ENCODE data around the gene TRIP11. TPM values are rescaled to one million over a fixed set of nuclear protein-coding genes. Genes with fewer than 3 reads are reported as not detected.

The TRIP11 gene
- total RNA-seq, 1 experiment from 2014 or later, result 37.3 TPM

GRCh38 chr14:92009604-92010003 is 30.3 kb downstream of the TRIP11 start:
- Histone ChIP-seq H3K36me3 (ENCODE audit: control insufficient read depth, insufficient read depth, low read length) (peaks cover 12% of the 10 kb centered on the region), H3K9me3 (ENCODE audit: control insufficient read depth, insufficient read depth, low read depth, low read length) (no peaks in the 10 kb centered on the region), H3K27ac (ENCODE audit: low read length) (no peak overlapping the region), H3K4me3 (ENCODE audit: low read depth in 2 of 2, low read length in 2 of 2) (no peak overlapping the region), H3K4me1 (ENCODE audit: control insufficient read depth, insufficient read depth, low read length) (no peaks in the 10 kb centered on the region), H3K27me3 (ENCODE audit: control insufficient read depth, insufficient read depth, low read length) (no peaks in the 10 kb centered on the region)
- TF ChIP-seq SIN3A (IDR thresholded peaks at IDR 0.05; ENCODE audit: borderline replicate concordance, insufficient read depth, low read depth, low read length) (no peak), CTCF (IDR thresholded peaks at IDR 0.05) (no peak), POLR2AphosphoS5 (IDR thresholded peaks at IDR 0.05; ENCODE audit: low read depth, low read length) (no peak)
- in situ Hi-C loops (cut with HindIII; ENCODE audit: low pct_unique_long_range_greater_than_20kb, low sequenced_read_pairs), result no loop called here
- intact Hi-C loops (cut with micrococcal nuclease; ENCODE audit: unreplicated experiment), result no loop called here
- ATAC-seq, result no peak
- no TSS peak for BruUV-seq (replicated peaks)
- ChIA-PET CTCF (no interaction called here), POLR2A (no interaction called here)
- DNase-seq (ENCODE audit: low read depth, low spot score), result no peak

GRCh38 chr14:92005019-92005418 is 34.8 kb downstream of the TRIP11 start:
- Histone ChIP-seq H3K27ac (ENCODE audit: low read length) (no peak overlapping the region), H3K4me3 (ENCODE audit: low read depth in 2 of 2, low read length in 2 of 2) (no peak overlapping the region), H3K36me3 (ENCODE audit: control insufficient read depth, insufficient read depth, low read length) (peaks cover 7% of the 10 kb centered on the region; the same call in 1 of the 2 replicates), H3K9me3 (ENCODE audit: control insufficient read depth, insufficient read depth, low read depth, low read length) (no peaks in the 10 kb centered on the region), H3K4me1 (ENCODE audit: control insufficient read depth, insufficient read depth, low read length) (no peaks in the 10 kb centered on the region), H3K27me3 (ENCODE audit: control insufficient read depth, insufficient read depth, low read length) (no peaks in the 10 kb centered on the region)
- ChIA-PET CTCF (no interaction called here), POLR2A (no interaction called here)
- in situ Hi-C loops (cut with HindIII; ENCODE audit: low pct_unique_long_range_greater_than_20kb, low sequenced_read_pairs) (no loop called here), intact Hi-C loops (cut with micrococcal nuclease; ENCODE audit: unreplicated experiment) (no loop called here)
- no peak for TF ChIP-seq CTCF (IDR thresholded peaks at IDR 0.05)
- no peak for TF ChIP-seq SIN3A (IDR thresholded peaks at IDR 0.05; ENCODE audit: borderline replicate concordance, insufficient read depth, low read depth, low read length)
- no peak for TF ChIP-seq REST (IDR thresholded peaks at IDR 0.05; ENCODE audit: insufficient read depth in 1 of 2, low read depth in 2 of 2, low read length in 1 of 2)
- ATAC-seq, result no peak
- BruUV-seq (replicated peaks), result no TSS peak
- no peak for DNase-seq (ENCODE audit: low read depth, low spot score)

- TF ChIP-seq REST (IDR thresholded peaks at IDR 0.05; ENCODE audit: insufficient read depth in 1 of 2, low read depth in 2 of 2, low read length in 1 of 2), result no peak
- TF ChIP-seq SIN3A (IDR thresholded peaks at IDR 0.05; ENCODE audit: borderline replicate concordance, insufficient read depth, low read depth, low read length), result no peak
- no peak for TF ChIP-seq CTCF (IDR thresholded peaks at IDR 0.05)
- TF ChIP-seq POLR2AphosphoS5 (IDR thresholded peaks at IDR 0.05; ENCODE audit: low read depth, low read length), result no peak
- TF ChIP-seq TCF7L2 (IDR thresholded peaks at IDR 0.05; ENCODE audit: low read depth, low read length), result no peak
- Histone ChIP-seq H3K36me3 (ENCODE audit: control insufficient read depth, insufficient read depth, low read length) (peaks cover 7% of the 10 kb centered on the region; the same call in 1 of the 2 replicates), H3K4me3 (ENCODE audit: low read depth in 2 of 2, low read length in 2 of 2) (no peak overlapping the region), H3K27ac (ENCODE audit: low read length) (no peak overlapping the region), H3K4me1 (ENCODE audit: control insufficient read depth, insufficient read depth, low read length) (no peaks in the 10 kb centered on the region), H3K27me3 (ENCODE audit: control insufficient read depth, insufficient read depth, low read length) (no peaks in the 10 kb centered on the region), H3K9me3 (ENCODE audit: control insufficient read depth, insufficient read depth, low read depth, low read length) (no peaks in the 10 kb centered on the region)
- no TSS peak for BruUV-seq (replicated peaks)
- ATAC-seq, result no peak
- ChIA-PET CTCF (no interaction called here), POLR2A (no interaction called here)
- intact Hi-C loops (cut with micrococcal nuclease; ENCODE audit: unreplicated experiment), result no loop called here
- no peak for DNase-seq (ENCODE audit: low read depth, low spot score)
- in situ Hi-C loops (cut with HindIII; ENCODE audit: low pct_unique_long_range_greater_than_20kb, low sequenced_read_pairs), result no loop called here
These were observed 35.8 kb downstream of the TRIP11 start for GRCh38 chr14:92004062-92004461.

Measured in Panc1 (cell line).